ENCODE results near the gene PRPF6.

DNA sequence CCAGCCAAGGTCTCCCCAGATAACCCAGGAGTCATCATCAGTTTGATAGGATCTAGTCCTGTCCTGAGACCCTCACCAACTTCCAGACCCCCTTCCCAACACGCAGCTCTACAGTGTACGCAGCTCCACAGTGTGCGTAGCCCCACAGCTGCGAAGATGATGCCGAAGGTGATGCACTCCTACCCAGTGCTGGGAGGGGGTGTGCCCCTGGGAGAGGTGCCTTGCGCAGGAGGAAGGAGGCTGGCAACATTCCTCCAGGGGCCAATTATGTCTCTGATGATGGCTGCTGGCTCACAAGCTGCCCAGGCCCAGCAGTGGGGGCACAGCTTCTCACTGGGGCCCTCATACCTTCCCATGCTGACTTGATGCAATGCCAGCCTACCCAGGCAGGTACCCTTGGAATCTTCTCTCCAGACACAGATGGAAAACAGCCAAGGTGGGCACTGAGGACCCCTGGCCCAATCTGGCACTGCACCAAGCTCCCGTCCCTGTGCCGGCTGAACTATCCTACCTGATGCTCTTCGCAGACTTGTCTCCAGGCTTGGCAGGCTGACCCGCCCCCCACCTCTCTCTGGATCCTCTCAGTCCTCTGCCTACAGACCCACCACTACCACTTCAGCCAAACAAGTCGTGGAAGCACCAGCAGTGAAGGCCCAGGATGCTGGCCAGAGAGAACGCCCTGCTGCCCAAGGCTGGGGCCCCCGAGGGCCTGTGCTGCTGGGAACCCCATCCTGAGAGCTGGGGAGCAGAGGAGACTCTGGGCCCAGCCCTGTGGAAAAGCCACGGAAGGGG lies 12.6 kb upstream of the PRPF6 start:
- TF ChIP-seq CTCF (IDR thresholded peaks at IDR 0.05) (no peak), ZFX (IDR thresholded peaks at IDR 0.05; ENCODE audit: borderline replicate concordance) (no peak)

All from 22Rv1 (cell line).